Ovary (tissue), 3 donors: ENCODE measurements around the gene OVCA2.

Source experiments
- CTCF ChIP-seq, 3 donors: fragments of 450-650 bp in 2 of 3; fragments of 200-600 bp in 1 of 3; IDR thresholded peaks; one replicate each; pipeline versions ENCODE4 v1.5.1 to v1.8.0; 2016 to 2022; ENCODE audit warnings: antibody characterized with exemption in 3 of 3, mild to moderate bottlenecking in 1 of 3
- EP300 ChIP-seq: sonication (generic); formaldehyde crosslinking; IDR thresholded peaks from one replicate; pipeline ENCODE4 v1.6.1; 2017; ENCODE audit warnings: antibody characterized with exemption
- POLR2A ChIP-seq: fragments of 450-650 bp; IDR thresholded peaks from one replicate; pipeline ENCODE4 v1.6.1; 2017; ENCODE audit warnings: antibody characterized with exemption, mild to moderate bottlenecking, moderate library complexity
- donor health status: DM: no; HTN: no; CAD: no.

- no peak for TF ChIP-seq CTCF (IDR thresholded peaks at IDR 0.05)
- TF ChIP-seq POLR2A, result no peak
- TF ChIP-seq EP300, result no peak
Observed at GRCh38 chr17:2020721-2021120, 21.1 kb upstream of the OVCA2 start.
